Measurements from ENCODE around the gene LYRM9. TPM values are rescaled to one million over a fixed set of nuclear protein-coding genes. Genes with fewer than 3 reads are reported as not detected.

LYRM9 gene
- total and polyA plus RNA-seq, 9 of the 15 experiments (the other 6 are each of a cell fraction or from before 2014, with no cell fraction given) = 0.98 to 4.7 (median 1.8) TPM

DNA sequence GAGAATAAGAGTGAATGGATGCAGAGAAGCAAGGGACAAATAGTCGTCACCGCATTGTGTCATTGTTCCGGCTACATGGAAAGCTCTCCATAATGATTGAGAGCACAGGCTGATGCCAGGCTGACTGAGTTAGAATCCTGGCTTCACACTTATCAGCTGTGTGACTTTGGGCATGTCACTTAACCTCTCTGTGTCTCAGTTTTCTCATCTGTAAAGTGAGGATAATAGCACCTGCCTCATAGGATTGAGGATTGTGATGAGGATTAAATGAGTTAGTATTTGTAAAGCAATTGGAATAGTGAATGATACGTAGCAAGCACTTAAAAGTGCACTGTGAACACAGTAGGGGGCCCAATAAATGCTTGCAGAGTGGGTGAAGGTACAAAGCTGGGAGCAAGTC lies 45.7 kb upstream of the LYRM9 start:
- in situ Hi-C loops (cut with MboI) (no loop called here), intact Hi-C loops (cut with micrococcal nuclease) (no loop called here)
- ChIA-PET POLR2A (interaction anchor here (0.6 kb wide), 1 partner anchor 237 kb away, joined by 3 read pairs; no protein-coding TSS in a partner anchor), CTCF (ENCODE audit: low intra/inter-chr PET ratio) (no interaction called here)
- Histone ChIP-seq H3K4me3 (no peak overlapping the region), H3K9ac (ENCODE audit: insufficient read depth in 1 of 2, low read depth in 2 of 2, low read length in 2 of 2) (0 out of 4 replicates have a peak overlapping the region, but pooled peaks of 1 of the 2 experiments have one; percentile 1), H3K27me3 (ENCODE audit: control insufficient read depth in 2 of 2, insufficient read depth in 2 of 2, low read length in 2 of 2) (no peaks in the 10 kb centered on the region), H2AFZ (ENCODE audit: low read depth, low read length) (no peak overlapping the region), H3K9me3 (replicated peaks; ENCODE audit: control insufficient read depth, insufficient read depth, low read depth, low read length) (no peaks in the 10 kb centered on the region), H3K4me2 (ENCODE audit: insufficient read depth, low read length) (no peak overlapping the region), H3K27ac (ENCODE audit: extremely low read depth, low read depth, low read length) (no peak overlapping the region), H3K9me1 (ENCODE audit: control insufficient read depth, insufficient read depth, low read length) (no peaks in the 10 kb centered on the region), H4K20me1 (replicated peaks; ENCODE audit: control insufficient read depth, insufficient read depth, low read length) (no peaks in the 10 kb centered on the region), H3K36me3 (ENCODE audit: control insufficient read depth, insufficient read depth, low read length) (no peaks in the 10 kb centered on the region), H3K79me2 (ENCODE audit: control insufficient read depth, insufficient read depth, low read length) (no peaks in the 10 kb centered on the region), H3K4me1 (replicated peaks in 1 of 2; ENCODE audit: control insufficient read depth in 2 of 2, insufficient read depth in 2 of 2, low read length in 2 of 2) (no peaks in the 10 kb centered on the region; a peak in 2 of 5 replicates)
- no peak for DNase-seq (ENCODE audit: extremely low read depth in 1 of 4, low spot score in 3 of 4)
- whole genome bisulfite sequencing (ENCODE audit: insufficient coverage, low coverage, missing lambda C conversion rate) = 41% methylated on average over 4 of the region's 4 CpGs
- ATAC-seq = no peak
- FAIRE-seq = no peak
- no TSS peak for BruUV-seq (replicated peaks)
- TF ChIP-seq ZNF224 (CRISPR knock-in tag; IDR thresholded peaks at IDR 0.05) = no peak
- TF ChIP-seq RBM25 (IDR thresholded peaks at IDR 0.05; ENCODE audit: low read depth, low read length, severe bottlenecking) = peak; percentile 81
- no peak for TF ChIP-seq KAT7 (CRISPR knock-in tag; IDR thresholded peaks at IDR 0.05; ENCODE audit: borderline replicate concordance)
- TF ChIP-seq FOSL1 (tag; conservative IDR thresholded peaks at IDR 0.05) = no peak
- peak in 1 of 2 experiments; percentile 48; a peak in 1 of 4 replicates for TF ChIP-seq KDM1A (IDR thresholded peaks at IDR 0.05)
- TF ChIP-seq, protein P1, sequence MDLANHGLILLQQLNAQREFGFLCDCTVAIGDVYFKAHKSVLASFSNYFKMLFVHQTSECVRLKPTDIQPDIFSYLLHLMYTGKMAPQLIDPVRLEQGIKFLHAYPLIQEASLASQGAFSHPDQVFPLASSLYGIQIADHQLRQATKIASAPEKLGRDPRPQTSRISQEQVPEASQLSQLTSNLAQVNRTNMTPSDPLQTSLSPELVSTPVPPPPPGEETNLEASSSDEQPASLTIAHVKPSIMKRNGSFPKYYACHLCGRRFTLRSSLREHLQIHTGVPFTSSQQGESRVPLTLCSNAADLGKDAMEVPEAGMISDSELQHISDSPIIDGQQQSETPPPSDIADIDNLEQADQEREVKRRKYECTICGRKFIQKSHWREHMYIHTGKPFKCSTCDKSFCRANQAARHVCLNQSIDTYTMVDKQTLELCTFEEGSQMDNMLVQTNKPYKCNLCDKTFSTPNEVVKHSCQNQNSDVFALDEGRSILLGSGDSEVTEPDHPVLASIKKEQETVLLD (IDR thresholded peaks at IDR 0.05) = no peak
- TF ChIP-seq, protein P2, sequence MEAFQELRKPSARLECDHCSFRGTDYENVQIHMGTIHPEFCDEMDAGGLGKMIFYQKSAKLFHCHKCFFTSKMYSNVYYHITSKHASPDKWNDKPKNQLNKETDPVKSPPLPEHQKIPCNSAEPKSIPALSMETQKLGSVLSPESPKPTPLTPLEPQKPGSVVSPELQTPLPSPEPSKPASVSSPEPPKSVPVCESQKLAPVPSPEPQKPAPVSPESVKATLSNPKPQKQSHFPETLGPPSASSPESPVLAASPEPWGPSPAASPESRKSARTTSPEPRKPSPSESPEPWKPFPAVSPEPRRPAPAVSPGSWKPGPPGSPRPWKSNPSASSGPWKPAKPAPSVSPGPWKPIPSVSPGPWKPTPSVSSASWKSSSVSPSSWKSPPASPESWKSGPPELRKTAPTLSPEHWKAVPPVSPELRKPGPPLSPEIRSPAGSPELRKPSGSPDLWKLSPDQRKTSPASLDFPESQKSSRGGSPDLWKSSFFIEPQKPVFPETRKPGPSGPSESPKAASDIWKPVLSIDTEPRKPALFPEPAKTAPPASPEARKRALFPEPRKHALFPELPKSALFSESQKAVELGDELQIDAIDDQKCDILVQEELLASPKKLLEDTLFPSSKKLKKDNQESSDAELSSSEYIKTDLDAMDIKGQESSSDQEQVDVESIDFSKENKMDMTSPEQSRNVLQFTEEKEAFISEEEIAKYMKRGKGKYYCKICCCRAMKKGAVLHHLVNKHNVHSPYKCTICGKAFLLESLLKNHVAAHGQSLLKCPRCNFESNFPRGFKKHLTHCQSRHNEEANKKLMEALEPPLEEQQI (IDR thresholded peaks at IDR 0.05) = no peak
- no peak for TF ChIP-seq SNIP1 (IDR thresholded peaks at IDR 0.05; ENCODE audit: low read depth)
- TF ChIP-seq HNRNPH1 (optimal IDR thresholded peaks at IDR 0.05; ENCODE audit: low read depth, low read length) = no peak
- no peak for TF ChIP-seq GTF2E2 (tag; IDR thresholded peaks at IDR 0.05)
- no peak for TF ChIP-seq ZNF316 (IDR thresholded peaks at IDR 0.05)
- TF ChIP-seq FOXA1 (IDR thresholded peaks at IDR 0.05; ENCODE audit: borderline replicate concordance) = no peak
- TF ChIP-seq E2F3 (CRISPR knock-in tag; IDR thresholded peaks at IDR 0.05) = no peak
- TF ChIP-seq ADNP (tag; IDR thresholded peaks at IDR 0.05) = no peak
- no peak for TF ChIP-seq ZNF41 (CRISPR knock-in tag; conservative IDR thresholded peaks at IDR 0.05)
- TF ChIP-seq PRPF4 (IDR thresholded peaks at IDR 0.05; ENCODE audit: insufficient read depth, low read depth, low read length, poor library complexity, severe bottlenecking) = no peak
- no peak for TF ChIP-seq ESRRA (IDR thresholded peaks at IDR 0.05; ENCODE audit: borderline replicate concordance, low read depth)

Measured in K562 (cell line).